DMS 273 treated with DMSO at 0.1 percent for 48 hours (cell line): Measurements from ENCODE around the gene PTPRM.

Source experiments
- DNase-seq: peaks from one replicate; lab custom pipeline; 2025; lab: John Stamatoyannopoulos, UW

PTPRM gene

DNA sequence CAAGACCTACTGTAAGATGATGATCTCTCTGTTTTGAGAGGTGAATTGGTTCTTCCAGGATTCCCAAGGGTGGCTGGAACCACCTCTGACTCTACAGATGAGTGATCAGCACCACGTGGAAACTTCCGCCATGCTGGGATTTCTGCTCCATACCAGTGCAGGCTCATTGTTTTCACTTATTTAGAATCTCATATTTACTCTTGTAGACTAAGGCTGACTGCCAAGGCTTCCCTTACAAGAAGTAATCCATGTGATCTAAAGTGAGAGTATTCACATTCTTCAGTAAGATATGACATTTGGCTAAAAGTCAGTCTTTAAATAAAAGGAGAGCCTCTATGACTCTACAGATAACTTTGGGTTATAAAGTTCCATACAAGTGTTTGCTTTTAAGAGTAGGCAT, 719.2 kb downstream of the PTPRM start:
- DNase-seq: no peak

DNA sequence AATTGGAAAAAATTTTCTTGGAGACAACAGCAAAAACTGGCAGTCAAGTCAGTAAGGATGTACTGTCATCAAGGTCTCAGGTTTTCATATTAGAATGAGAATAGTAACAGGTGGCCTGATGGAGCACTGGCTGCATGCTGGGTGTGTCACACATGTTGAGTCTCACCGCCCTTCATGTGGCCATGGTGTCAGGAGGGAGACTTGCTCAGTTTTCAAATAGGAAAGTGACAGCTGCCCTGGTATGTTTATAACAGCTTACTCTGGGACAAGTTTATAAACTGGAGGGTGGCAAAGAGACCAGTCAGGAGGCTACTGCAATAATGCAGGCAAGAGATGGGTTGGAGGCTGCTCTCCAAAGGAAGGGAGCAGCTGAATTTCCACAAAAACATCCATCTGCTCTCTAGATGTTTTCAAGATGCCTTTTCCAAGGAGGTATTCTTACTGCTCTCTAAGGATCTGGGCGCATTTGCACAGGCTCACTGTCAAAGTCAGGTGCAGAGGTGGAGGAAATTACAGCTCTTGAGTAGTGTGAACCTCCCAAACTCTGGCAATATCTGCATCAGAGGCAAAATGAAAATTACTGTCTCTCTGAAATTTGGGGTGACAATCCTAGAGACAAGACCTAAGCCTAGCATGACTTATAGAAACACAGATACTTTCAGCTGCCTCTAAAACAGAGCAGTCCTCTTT, 720.2 kb downstream of the PTPRM start:
- DNase-seq: no peak

DNA sequence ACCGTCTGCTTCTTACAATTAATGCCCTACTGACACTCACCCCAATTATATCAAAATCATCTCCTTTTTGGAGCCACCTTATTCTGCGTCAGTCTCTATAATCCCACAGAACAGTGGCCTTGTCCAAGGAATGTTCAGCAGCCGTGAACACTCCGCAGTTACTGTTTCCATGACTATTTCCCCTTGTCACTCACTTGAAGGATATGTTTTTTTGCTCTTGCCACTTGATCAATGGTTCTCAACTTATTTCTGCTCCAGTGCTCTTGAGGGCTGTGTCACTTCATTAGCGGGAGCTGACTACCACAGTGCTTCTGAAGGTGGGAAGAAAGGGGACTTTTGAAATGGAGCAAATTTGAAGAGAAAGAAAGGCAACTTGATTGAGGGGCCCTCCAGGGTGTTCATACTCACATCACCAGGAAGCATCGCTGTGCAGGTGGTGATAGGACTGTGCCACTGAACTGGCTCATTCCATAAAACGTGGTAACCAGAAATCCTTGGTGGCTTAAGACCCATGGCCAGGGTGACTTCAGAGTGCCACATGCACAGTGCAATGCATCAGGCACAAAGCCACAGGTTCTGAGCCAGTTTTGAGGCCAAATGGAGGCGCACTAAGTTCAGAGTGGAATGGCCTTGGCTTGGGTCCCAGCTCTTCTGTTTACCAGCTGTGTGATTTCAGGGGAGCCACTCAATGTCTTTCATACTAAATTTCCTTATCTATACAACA, 721.5 kb downstream of the PTPRM start:
- DNase-seq: no peak

DNA sequence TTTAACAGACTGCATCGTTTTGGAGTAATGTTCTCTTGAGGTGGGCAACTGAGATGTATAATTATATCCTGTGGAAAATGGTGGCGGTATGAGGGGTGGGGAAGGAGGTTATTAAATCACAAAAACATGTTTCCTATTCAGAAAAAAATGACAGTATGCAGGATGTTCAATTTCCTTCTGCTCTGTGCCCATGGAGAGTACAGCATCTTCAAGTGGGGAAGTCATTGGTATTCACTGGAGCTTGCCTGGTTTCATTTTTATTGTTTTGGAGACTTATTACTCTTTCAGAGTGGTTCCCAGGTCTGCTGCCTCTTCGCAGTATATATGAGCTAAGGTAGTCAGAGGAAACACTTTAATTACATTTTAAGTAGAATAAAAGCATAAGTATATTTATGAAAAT, 723.3 kb downstream of the PTPRM start:
- no peak for DNase-seq

DNA sequence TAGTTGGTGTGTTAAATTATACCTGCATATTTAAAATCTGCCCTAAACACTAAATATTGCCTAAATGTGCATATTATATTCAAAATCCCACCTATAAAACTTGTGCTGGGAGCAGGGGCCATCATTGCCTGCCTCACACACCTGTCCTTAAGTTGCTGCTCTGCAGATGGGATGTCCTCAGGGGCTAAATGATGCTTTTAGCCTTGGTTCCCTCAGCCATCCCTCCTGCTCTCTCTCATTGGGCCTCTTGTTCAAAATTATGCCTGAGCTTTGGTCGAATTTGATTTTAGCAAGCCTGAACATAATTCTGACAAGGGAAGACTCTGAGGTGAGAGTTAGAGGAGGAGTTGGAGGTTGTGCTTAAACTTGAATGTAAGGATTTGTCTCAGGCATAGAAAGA, 723.8 kb downstream of the PTPRM start:
- DNase-seq: no peak

DNA sequence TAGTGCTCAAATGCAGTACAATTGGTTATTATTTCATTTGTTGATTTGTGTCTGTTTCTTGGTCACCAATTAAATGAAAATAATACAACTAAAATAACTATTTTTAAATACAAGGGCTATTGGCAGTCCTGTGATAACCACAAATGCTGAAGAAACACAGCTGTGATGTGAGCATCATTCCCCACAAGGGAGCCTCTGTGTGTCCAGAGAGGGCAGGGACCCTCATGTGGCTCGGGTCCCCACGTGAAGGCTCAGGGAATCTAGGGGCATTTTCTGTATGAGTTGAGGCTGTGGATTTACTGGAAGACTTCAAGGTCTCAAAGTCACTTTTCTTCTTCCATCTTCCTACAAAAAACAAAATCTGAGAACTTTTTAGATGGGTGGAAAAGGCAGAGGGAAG, 726.1 kb downstream of the PTPRM start:
- DNase-seq: no peak

DNA sequence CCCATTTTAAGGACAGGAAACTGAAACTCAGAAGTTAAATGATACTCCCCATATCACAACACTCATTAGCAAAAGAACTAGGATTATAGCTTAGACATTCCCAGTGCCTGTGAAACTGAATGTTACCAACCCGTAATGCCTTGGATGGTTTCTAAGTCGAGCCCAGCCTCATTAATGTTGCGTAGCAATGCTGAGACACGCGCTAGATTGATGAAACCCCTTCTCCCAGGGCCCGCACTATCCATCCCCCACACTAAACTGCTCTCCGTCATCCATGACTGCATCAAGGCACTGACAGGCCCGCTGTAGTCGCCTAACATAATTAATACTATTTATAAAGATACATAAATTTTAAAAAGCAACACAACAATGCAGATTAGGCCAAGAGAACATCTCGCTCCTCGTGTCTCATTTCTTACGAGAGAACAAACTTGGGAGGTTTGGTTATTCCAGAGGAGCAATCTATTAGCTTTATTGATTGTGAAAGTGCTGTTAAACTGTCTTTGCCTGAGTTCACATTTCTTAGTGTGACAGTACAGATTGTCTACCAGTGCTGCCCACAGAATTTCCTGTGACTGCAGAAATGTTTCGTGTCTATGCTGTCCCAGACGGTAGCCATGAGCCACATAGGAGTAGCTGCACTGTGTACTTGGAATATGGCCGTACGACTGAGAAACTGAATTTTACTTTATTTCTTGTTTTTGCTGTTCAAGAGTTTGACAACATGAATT, 729.9 kb downstream of the PTPRM start:
- no peak for DNase-seq

DNA sequence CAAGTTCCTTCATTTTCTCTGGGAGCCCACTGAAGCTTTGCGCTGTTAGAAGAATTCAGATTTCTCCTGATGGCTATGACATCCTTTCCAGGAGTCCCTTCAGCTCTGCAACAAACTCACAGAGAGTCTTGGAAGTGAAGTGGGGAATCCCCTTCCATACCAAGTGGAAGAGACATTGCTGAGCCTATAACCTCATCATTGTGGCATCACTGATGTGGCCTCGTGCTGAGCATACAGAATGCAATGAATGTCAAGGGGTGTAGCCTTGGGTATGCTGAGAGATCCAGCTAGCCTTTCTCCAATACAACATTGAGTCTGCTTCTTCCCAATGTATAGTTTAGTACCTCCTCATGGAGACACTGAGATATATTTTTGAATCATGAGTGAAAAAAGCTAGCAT, 731.1 kb downstream of the PTPRM start:
- DNase-seq: no peak

DNA sequence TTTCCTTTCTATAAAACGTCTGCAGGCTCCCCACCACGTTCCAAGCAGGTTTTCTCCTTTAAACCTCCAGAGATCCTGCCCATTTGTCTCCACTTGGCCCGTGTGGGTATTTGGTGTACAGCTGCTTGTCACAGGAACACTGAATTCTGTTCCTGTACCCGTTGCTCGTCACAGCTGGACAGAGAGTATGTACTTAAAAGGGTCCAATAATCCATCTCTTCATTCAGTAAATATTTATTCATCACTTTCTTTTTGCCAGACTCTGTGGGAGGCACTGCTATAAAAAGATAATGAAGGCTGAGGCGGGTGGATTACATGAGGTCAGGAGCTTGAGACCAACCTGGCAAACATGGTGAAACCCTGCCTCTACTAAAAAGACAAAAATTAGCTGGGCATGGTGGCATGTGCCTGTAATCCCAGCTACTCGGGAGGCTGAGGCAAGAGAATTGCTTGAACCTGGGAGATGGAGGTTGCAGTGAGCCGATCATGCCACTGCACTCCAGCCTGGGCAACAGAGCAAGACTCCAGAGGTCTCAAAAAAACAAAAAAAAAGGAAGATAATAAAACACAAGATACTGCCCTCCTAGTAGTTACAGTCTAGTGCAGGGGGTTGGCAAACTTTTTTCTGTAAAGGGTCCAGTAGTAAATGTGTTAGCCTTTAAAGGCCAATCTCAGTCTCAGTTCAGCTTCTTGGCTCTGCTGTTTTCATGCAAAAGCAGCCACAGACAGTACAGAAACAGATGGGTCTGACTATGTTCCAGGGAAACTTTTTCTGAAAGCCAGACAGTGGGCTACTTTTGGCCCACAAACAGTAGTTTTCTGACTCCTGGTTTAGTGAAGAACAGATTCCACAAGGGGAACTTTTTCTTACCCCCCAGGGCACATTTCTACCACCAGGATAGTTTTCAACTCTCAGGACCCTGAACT, 732.2 kb downstream of the PTPRM start:
- no peak for DNase-seq

DNA sequence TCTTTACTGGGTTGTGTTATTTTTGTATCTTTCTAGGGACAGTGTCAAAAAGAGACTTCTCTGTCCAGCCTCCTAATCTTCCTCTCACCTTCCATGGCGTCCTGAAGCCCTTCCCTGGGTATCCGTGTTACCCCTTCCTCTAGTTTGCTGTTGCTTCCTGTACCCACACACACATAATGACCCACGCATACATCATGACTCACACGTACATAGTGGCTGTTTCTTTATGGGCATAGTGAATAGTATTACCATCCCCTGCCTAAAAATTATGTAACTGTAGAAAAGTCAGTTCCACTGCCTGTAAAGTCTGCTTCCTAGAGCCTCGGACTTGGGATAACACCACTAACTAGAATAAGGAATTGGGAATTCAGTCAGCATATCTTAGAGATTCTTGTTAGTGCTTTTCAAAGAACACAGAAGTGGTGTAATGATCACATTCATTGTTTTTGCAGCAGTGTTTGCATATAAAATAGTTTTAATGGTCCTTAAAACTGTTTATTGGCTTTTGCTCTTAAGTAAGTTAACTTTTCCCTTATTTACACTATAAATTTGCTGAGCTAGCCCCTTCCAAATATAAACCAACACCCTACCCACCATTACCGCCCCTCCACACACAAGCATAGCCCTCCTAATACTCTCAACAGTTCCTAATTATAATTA, 733.8 kb downstream of the PTPRM start:
- DNase-seq: no peak

- no peak for DNase-seq
Measured at GRCh38 chr18:8301427-8302172, 734.5 kb downstream of the PTPRM start.

DNA sequence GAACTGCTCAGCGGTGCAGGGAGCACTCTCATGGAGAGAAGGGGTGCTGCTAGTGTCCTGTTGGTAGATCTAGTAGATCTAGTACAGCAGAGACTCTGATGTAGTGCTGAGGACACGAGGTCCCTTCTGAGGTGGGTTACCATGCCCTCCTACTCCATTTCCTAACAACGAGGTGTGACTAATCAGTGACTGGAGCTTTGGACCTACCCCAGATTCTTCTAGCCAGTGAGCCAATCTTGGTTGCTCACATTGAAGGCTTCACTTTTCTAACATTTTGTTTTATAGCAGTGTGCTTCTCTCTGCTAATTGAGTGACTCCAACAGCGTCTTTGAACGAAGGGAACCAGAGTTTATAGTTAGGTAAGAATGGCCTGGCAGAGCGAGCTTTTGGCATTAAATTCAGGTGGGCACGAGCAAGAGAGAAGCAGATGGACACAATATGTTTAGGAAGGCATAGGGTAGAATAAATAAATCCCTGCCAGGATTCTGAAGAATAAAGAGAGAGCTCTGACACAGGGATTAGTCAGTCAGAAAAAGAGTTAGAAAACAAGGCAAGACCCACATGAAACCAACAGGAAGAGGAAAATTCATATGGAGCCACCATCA, 736.1 kb downstream of the PTPRM start:
- DNase-seq: no peak

- no peak for DNase-seq
Measured at GRCh38 chr18:8307960-8308359, 740.8 kb downstream of the PTPRM start.

GRCh38 chr18:8313043-8313442, 745.9 kb downstream of the PTPRM start:
- DNase-seq: no peak

GRCh38 chr18:8314124-8314523, 747.0 kb downstream of the PTPRM start:
- no peak for DNase-seq

DNA sequence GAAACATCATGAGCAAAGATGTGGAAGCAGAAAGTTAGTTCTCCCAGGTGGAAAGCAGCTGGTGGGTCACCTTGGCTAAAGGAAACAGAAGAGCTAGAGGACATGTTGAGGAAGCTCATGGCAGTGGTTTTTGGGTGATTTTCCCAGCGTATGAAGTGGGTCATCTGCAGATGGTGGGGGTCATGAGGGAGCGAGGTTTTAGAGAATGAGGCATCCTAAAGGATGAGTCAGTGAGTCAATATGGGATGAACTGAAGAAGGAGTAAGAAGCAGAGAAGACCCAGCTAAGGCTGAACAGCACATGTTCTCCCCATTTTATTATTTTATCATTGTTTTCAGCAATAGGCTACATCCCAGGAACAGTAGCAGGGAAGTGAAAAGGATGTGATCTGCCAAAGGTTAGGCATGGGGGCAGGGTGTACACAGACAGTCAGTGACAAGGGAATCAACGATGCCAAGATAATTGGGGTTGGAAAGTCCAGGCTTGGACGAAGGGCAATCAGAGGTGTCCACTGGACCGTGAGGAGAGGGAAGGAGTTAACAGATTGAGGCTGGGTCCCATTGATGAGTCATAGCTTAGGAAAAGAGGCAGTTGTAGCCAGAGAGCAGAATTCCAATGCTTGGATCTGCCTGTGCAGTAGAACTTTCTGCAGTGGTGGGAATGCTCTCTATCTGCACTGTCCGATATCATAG, 752.8 kb downstream of the PTPRM start:
- DNase-seq: no peak

DNA sequence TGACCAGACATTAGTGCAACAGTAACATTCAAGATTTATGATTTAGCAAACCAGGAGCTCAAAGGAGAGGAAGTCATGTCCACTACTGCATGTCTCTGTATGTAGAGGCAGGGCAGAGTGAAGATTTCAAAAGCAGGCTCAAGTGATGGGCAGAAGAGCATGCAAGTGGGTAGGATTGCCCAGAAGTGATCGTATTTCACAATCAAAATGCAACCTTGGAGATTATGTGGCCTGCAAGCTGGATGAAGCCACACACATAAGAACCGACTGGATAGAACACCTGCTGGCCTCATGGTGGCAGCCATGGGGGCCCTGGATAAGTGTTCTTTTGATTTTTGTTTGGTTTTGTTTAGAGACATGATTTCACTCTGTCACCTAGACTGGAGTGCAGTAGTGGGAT, 755.4 kb downstream of the PTPRM start:
- no peak for DNase-seq

DNA sequence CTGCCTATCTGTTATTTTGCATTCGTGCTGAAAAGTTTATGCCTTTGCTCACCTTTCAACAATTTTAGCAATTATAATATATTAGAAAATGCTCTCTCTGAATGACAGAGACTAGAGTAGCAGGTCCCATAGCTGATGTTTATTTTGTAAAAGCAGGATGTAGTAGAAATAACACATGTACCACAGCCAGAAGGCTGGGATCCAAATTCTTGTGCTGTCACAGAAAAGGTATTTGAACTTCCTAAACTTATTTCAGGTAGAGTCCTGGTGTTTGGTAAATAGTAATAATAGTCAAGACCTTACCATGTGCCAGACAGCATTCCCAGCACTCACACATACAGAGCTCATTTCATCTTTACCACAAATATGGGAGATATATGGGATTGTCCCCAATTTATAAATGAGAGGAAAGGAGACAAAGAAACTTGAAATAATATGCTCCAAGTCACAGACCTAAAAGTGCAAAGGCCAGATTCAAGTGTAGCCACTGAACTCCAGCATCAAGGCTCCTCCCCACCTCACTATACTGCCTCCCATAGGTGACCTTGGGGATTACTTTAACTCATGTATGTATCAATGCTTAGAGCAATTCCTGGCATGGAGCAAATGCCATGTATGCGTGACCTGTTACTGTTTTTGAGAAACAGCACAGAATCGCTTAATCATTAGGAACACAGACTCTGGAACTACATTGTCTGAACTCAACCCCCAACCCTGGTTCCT, 757.4 kb downstream of the PTPRM start:
- no peak for DNase-seq

DNA sequence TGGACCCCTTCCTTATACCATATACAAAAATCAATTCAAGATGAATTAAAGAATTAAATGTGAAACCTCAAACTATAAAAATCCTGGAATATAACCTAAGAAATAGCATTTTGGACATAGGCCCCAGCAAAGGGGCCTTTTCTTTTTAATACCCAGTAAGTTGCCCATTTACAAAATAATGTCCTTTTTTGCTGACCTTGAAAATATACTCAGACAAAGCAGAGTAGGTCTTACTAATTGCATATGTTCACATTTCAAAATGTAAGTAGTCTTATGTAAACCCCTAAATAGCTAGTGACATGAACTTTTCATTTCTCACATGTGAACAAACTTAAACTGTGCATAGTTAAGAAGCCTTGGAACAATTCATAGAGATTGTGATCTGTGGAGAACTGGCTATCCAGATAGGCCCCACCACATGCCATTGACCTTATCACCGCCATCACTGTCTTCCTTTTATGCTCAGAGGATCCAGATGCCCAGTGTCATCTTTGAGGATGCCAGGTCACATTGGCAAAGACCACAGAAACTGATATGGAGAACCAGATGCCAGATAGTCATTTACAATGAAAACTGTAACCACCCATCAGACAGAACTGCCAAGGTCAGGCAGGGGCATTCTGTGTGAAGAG, 759.8 kb downstream of the PTPRM start:
- DNase-seq: no peak
